C1 segment of cervical spinal cord (tissue), 14 donors: ENCODE data around the gene KLHL2.
"Not testable (repeated sequence)": the region's sequence is repeated elsewhere in the genome, so short reads cannot be mapped to it uniquely, and the experiment has no call there.

Experiments used
- DNase-seq, 14 donors: peaks; one replicate each; lab custom pipeline; 2025; lab: John Stamatoyannopoulos, UW

Gene KLHL2

DNA sequence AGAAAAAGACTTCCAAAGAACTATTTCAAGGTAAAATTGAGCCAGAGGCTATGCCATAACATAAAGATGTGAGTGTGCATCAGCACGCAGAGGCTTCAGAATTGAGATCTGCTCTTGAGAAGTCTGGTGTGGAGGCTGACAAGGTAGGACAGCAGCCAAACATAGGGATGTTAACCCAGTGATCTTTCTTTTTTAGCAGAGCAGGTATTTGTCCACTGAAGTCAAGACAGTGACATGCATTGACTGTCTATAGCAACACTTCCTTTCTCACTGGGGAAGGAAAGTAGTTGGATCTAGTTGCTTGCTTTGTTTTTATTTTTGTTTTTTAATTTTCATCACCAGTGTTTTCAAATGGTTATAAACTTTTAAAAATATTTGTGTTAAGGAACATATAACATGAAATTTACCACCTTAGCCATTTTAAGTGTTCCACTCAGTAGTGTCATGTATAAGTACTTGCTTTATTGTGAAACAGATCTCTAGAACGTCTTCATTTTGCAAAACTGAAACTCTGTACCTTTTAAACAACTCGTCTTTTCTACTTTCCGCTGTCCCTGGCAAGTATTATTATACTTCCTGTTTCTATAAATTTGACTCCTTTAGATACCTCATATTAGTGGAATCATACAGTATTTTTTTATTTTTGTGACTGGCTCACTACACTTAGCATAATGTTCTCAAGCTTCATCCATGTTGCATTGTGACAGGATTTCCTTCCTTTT, 79.4 kb downstream of the KLHL2 start:
- DNase-seq = not testable (repeated sequence)

GRCh38 chr4:165288226-165288625, 80.9 kb downstream of the KLHL2 start:
- no peak for DNase-seq

DNA sequence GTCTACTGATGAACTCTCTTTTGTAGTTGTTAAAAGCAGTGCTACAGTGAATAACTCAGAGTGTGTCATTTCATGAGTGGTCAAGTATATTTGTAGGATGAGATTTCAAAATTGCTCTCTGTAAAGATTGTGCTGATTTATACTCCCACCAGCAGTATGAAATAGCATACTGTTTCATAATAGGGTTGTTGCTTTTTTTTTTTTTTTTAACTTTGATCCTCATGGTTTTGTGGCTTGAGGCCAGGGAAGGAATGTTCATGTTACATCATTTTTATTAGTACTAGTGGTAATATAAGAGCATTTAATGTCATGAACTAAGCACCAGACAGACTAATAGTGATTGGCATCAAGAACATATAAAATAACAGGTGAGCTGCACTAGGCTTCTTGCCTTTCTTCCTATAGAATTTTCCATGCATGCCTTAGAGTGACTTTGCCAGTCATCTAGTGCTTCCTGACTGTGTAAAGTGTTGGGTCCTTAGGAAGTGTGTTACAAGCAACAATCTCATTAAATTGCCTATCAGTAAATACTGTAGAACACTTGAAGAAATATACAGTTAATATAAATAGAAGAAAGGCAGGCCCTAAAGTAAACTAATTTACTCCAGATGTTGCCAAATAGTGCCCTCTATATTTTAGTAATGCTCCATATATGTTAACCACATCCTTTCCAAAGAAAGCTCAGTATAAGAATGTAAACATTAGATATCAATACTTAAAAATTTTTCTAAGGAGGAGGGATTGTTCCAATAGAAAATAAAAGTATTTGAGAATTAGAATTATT, 81.5 kb downstream of the KLHL2 start:
- no peak for DNase-seq

- DNase-seq = no peak
Observed at GRCh38 chr4:165289423-165289785, 82.0 kb downstream of the KLHL2 start.

- DNase-seq = no peak
Observed at GRCh38 chr4:165293061-165293460, 85.7 kb downstream of the KLHL2 start.

DNA sequence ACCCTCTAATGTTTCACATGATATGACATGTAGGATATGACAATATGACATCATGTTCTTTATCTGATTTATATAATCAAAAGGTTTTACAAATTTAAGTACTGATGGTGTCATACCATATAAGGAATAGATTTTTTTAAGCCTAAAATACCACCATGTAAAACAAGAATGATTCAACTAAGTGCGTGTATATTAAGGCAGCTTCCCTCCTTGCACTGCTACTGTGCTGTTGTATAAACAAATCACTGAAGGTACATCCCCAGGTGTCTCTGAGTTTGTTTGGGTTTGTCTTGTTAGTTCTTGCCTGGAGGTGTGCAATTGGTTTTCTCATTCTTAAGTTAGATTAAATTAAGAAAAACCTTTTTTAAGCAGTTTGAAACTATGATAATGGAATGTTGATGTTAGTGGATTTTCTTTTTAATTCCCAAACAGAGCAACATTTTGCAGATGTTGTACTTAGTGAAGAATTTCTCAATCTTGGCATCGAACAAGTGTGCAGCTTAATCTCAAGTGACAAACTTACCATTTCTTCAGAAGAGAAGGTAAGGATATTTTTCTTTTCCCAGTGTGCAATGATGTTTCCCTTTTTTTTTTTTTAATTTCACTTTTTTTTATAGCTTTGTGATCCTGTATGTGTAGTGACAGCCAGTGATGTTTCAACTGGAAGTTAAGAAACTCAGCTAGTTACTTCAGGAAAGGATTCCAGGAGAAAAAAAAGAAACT, 86.7 kb downstream of the KLHL2 start:
- DNase-seq = no peak

DNA sequence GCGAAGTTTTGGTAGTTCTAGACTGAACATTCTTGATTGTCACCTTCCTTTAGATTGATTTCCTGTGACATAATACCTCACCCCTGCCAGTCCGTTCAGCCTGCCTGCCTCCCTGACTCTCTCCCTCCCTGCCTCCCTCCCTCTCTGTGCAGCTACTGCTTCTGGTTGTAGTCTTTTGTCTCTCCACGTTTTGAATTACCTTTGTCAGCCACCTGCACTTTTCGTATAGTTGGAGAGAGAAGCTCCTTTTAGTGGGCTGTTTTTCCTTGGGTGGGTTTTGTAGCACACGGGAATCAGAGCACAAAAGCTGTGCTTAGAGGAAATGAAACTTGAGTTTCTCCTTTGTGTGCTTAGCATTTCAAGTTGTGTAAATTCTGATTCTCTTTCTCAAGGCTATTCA, 87.5 kb downstream of the KLHL2 start:
- peak in 1 of 14 donors; percentile 5 for DNase-seq

DNA sequence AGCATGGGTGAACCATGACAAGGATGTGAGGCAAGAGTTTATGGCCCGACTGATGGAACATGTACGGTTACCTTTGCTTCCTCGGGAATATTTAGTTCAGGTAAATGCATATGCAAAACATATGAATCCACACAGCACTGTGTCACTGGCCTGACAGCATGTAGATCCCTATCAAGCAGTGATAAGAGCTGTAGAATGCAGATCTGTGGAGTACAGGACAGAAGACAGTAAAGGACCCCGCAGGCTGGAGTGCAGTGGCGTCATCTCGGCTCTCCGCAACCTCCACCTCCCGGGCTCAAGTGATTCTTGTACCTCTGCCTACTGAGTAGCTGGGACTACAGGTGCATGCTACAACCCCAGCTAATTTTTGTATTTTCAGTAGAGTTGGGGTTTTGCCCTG, 90.3 kb downstream of the KLHL2 start:
- DNase-seq = no peak

DNA sequence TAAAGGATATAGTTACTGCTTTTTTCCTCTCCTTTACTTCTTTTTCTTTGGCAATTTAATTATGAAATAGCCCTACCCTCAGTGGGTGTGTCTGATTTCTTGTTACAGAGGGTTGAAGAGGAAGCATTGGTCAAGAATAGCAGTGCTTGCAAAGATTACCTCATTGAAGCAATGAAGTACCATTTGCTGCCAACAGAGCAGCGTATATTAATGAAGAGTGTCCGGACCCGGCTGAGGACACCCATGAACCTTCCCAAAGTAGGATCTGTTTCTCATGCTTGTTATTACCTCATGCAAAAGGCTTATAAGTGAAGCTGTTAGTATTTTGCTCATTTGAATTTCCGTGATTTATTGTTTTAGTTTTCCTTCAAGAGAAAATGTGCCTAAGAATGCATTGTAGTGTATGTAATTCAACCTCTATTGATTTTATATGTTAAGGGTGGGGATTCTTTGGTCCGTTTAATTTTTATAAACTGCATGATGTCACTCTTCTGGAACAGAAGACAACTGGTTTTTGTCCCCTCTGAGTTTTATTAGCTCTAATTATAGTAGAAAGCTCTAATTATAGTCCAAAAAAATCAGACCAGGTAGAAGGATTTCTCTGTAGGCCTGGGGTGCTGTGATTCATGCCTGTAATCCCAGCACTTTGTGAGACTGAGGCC, 92.2 kb downstream of the KLHL2 start:
- DNase-seq = no peak

- no peak for DNase-seq
Observed at GRCh38 chr4:165301833-165302232, 94.5 kb downstream of the KLHL2 start.

DNA sequence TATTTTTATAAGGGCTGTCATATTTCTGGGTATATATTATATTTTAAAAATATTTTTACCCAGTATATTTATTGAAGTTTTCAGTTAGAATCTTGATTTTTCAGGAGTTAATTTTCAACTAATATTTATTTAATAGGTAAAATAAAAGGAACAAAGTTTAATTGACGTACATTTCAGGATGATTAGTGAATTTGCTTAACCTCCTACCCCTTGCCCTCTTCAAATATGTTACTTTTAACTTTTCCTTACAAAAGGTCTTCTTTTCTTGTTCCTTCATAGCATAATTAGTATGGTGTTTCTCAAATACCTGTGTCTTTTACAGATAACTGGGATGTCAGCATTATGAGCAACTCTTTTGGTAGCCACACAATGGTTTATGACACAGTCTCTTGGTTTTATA, 95.3 kb downstream of the KLHL2 start:
- no peak for DNase-seq

- no peak for DNase-seq
Observed at GRCh38 chr4:165308166-165308565, 100.8 kb downstream of the KLHL2 start.

DNA sequence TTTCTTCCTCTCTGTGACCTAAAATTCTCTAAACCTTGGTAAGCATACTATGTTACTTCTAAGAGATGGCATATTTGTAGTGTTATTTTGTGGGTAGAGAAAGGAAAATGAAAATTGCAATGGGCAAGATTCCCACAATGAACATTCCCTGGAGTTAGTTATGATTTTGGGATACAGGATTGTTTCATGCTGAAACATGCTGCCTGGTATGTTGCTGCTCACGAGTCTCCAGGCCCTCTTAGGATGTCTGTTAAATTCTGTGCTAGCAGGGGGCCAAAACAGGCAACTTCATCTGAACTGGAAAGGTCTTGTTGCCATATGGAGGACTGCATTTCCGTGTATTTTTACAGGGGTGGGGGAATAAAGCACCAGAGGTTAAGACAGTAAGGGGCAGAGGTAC, 101.2 kb downstream of the KLHL2 start:
- DNase-seq = no peak

DNA sequence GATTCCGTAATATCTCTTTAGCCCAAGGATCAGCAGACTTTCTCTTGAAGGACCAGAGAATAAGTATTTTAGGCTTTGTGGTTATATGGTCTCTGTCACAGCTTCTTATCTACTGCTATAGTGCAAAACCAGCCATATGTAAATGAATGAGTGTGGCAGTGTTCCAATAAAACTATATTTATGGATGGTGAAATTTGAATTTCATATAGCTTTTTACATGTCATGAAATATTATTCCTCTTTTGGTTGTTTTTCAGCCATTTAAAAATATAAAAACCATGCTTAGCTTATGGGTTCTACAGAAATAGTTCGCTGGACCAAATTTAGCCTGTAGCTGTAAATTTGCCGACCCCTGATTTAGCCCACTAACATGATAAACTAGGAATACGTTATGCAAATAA, 102.1 kb downstream of the KLHL2 start:
- no peak for DNase-seq

GRCh38 chr4:165312506-165312905, 105.1 kb downstream of the KLHL2 start:
- DNase-seq = no peak

DNA sequence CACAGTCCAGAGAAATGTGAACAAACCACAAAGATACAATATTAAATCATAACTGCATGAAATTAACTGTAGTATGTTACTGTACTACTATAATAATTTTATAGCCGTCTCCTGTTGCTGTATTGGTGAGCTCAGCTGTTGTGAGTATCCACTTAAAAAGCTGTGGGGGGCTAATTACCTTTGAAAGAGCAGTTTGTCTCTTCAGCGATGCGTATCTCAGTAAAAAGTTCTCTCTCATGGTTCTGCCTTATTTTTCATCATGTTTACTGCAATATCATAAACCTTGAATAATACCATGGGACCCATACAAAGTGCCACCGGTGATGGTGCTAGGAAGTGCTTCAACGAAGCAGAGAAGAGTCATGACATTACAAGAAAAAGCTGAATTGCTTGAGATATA, 111.7 kb downstream of the KLHL2 start:
- no peak for DNase-seq

DNA sequence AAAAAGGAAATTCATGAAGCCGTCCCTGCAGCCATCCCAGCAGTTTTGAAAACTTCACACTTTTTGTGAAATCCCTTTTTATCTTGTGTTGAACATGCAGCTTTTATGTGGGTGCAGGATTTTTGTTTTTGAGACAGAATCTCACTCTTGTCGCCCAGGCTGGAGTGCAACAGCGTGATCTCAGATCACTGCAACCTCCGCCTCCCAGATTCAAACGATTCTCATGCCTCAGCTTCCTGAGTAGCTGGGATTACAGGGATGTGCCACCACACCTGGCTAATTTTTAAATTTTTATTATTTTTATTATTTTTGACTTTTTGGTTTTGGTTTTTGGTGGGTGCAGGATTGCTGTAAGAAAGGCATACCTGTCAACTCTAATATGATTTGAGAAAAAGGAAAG, 112.1 kb downstream of the KLHL2 start:
- no peak for DNase-seq

- DNase-seq = no peak
Observed at GRCh38 chr4:165324236-165324917, 117.0 kb downstream of the KLHL2 start.

GRCh38 chr4:165324918-165325304, 117.5 kb downstream of the KLHL2 start:
- no peak for DNase-seq

DNA sequence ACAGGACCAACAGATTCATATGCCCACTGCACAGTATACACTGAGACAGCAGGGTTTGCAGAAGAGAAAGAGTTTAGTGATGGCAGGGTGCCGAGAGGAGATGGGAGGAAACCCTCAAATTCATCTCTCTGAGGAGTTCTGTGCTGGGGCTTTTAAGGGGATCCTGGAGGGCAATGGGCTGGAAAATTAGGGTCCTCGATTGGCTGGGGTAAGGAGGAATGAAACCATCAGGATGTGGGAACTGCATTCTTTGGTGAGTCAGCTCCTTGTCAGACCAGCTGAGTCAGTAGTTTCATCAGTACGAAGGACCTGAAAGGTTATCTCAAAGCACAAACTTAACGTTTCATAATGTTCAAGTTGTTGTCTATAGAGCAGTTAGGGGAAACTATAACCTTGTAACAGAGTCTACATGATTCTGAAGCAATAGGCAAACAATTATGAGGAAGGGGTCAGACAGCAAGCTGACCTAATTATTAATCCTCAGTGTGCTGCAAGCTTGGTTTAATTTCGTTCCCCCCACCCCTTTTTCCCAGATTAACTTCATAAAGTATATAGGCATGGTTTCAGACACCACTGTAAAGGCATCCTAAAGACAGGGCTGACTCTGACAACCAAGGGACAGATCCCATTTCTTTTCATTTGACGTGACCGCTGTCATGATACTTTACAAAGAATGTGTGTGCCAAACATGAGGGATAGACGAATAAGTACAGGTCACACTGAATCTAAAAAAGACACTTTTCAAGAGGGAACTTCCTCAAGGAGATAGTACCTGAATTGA, 118.6 kb downstream of the KLHL2 start:
- DNase-seq = no peak

DNA sequence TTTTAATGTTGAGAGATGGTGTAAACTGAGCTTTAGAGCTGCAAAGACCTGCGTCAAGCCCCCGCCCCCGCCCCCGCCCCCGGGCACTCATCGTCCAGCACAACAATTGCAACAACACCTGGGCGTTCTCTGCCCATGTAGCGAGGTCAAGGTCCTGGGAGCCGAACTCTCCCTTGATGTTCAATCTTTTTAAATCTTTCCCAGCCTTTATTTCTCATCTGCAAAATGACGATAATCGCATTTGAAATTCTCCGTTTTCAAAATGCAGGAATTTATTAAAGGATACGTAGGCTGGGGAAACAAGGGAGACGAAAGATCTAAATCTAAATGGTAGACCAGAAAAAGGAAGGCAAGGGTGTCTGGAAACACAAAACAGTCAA, 119.5 kb downstream of the KLHL2 start:
- DNase-seq = peak in 7 of 14 donors; percentile 18 to 55 (median 38)
